ENCODE measurements around the gene SCYGR1. TPM values are rescaled to one million over a fixed set of nuclear protein-coding genes. Genes with fewer than 3 reads are reported as not detected.

SCYGR1 gene
- total and polyA plus RNA-seq, 2 of the 13 experiments (the other 11 are each of a cell fraction or from before 2014, with no cell fraction given): not detected

DNA sequence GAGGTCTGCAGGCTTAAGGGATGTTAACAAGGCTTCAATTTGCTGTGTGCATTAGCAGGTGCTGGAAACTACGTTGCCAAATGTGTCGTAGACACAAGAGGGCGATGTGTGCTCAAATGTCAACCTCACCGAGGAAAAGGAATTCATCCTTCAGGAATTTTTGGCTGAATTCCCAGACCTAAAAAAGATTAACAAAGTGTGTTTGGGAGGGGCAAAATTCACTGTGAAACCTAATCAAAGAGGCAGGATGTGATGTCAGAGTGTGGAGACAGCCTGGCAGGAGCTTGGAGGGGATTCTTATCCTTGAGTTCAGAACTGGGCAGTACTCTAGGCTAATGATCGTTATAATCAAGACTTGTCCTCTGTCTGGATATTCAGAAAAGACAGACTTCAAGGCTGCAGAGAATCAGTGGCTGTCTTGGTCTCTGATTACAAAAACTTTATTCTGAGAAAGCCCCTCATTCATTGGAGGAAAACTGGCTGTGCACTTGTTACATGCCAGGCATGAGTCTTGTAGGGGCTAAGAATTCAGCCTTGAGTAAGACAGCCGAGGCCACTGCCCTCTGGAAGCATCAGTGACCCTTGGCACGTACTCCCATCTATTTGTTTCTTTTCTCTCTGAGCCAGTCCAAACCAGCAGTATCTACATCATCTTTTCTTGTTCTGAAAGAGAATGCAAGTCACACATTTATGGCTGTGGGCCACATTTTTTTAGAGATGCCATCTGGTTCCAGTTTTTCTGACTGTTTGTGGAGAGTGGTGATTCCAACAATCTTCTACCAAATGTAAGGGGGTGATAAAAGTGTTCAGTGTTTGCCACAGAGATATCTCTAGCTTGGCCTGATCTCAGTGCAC lies 18.7 kb upstream of the SCYGR1 start (continued):
- TF ChIP-seq XRCC5 (optimal IDR thresholded peaks at IDR 0.05; ENCODE audit: low read length): peak; percentile 78
- peak; percentile 80; the same call in 1 of the 2 replicates for TF ChIP-seq SIX1 (CRISPR knock-in tag; IDR thresholded peaks at IDR 0.05; ENCODE audit: borderline replicate concordance)
- no peak for TF ChIP-seq ZNF766 (CRISPR knock-in tag; IDR thresholded peaks at IDR 0.05; ENCODE audit: borderline replicate concordance)
- TF ChIP-seq ZNF616 (CRISPR knock-in tag; IDR thresholded peaks at IDR 0.05; ENCODE audit: low read depth): no peak
- TF ChIP-seq ZNF296 (CRISPR knock-in tag; conservative IDR thresholded peaks at IDR 0.05): no peak
- TF ChIP-seq, protein P1, sequence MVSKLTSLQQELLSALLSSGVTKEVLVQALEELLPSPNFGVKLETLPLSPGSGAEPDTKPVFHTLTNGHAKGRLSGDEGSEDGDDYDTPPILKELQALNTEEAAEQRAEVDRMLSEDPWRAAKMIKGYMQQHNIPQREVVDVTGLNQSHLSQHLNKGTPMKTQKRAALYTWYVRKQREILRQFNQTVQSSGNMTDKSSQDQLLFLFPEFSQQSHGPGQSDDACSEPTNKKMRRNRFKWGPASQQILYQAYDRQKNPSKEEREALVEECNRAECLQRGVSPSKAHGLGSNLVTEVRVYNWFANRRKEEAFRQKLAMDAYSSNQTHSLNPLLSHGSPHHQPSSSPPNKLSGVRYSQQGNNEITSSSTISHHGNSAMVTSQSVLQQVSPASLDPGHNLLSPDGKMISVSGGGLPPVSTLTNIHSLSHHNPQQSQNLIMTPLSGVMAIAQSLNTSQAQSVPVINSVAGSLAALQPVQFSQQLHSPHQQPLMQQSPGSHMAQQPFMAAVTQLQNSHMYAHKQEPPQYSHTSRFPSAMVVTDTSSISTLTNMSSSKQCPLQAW (CRISPR knock-in tag; IDR thresholded peaks at IDR 0.05): peak; percentile 92
- TF ChIP-seq, protein P2, sequence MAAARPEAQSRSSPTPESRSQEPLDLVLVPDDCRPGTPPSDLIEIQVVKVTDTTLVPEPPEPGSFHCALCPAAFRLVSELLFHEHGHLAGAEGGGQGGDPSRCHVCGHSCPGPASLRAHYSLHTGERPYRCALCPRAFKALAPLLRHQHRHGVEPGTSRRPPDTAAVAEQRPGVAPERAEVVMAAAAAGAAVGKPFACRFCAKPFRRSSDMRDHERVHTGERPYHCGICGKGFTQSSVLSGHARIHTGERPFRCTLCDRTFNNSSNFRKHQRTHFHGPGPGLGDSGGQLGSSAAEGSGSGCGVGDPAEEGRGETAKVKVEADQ (CRISPR knock-in tag; IDR thresholded peaks at IDR 0.05; ENCODE audit: borderline replicate concordance): no peak
- TF ChIP-seq ZNF264 (CRISPR knock-in tag; IDR thresholded peaks at IDR 0.05): peak; percentile 67; the same call in 1 of the 2 replicates
- peak; percentile 62; the same call in 1 of the 2 replicates for TF ChIP-seq MIER3 (CRISPR knock-in tag; IDR thresholded peaks at IDR 0.05; ENCODE audit: borderline replicate concordance)
- TF ChIP-seq, protein P3, sequence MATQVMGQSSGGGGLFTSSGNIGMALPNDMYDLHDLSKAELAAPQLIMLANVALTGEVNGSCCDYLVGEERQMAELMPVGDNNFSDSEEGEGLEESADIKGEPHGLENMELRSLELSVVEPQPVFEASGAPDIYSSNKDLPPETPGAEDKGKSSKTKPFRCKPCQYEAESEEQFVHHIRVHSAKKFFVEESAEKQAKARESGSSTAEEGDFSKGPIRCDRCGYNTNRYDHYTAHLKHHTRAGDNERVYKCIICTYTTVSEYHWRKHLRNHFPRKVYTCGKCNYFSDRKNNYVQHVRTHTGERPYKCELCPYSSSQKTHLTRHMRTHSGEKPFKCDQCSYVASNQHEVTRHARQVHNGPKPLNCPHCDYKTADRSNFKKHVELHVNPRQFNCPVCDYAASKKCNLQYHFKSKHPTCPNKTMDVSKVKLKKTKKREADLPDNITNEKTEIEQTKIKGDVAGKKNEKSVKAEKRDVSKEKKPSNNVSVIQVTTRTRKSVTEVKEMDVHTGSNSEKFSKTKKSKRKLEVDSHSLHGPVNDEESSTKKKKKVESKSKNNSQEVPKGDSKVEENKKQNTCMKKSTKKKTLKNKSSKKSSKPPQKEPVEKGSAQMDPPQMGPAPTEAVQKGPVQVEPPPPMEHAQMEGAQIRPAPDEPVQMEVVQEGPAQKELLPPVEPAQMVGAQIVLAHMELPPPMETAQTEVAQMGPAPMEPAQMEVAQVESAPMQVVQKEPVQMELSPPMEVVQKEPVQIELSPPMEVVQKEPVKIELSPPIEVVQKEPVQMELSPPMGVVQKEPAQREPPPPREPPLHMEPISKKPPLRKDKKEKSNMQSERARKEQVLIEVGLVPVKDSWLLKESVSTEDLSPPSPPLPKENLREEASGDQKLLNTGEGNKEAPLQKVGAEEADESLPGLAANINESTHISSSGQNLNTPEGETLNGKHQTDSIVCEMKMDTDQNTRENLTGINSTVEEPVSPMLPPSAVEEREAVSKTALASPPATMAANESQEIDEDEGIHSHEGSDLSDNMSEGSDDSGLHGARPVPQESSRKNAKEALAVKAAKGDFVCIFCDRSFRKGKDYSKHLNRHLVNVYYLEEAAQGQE (IDR thresholded peaks at IDR 0.05; ENCODE audit: borderline replicate concordance in 1 of 2, low read depth in 1 of 2, low read length in 2 of 2): no peak; a peak in 1 of 4 replicates
- peak; percentile 66 for TF ChIP-seq ZNF614 (CRISPR knock-in tag; IDR thresholded peaks at IDR 0.05; ENCODE audit: borderline replicate concordance)
- TF ChIP-seq, protein P4, sequence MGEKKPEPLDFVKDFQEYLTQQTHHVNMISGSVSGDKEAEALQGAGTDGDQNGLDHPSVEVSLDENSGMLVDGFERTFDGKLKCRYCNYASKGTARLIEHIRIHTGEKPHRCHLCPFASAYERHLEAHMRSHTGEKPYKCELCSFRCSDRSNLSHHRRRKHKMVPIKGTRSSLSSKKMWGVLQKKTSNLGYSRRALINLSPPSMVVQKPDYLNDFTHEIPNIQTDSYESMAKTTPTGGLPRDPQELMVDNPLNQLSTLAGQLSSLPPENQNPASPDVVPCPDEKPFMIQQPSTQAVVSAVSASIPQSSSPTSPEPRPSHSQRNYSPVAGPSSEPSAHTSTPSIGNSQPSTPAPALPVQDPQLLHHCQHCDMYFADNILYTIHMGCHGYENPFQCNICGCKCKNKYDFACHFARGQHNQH (CRISPR knock-in tag; IDR thresholded peaks at IDR 0.05): peak; percentile 77
- no peak for TF ChIP-seq PHF5A (CRISPR knock-in tag; IDR thresholded peaks at IDR 0.05; ENCODE audit: low read depth, unreplicated experiment)
- peak; percentile 99 for TF ChIP-seq ZNF124 (CRISPR knock-in tag; IDR thresholded peaks at IDR 0.05)
- no peak for TF ChIP-seq POLR2AphosphoS2 (IDR thresholded peaks at IDR 0.05; ENCODE audit: low read depth, low read length)
- TF ChIP-seq, protein P5, sequence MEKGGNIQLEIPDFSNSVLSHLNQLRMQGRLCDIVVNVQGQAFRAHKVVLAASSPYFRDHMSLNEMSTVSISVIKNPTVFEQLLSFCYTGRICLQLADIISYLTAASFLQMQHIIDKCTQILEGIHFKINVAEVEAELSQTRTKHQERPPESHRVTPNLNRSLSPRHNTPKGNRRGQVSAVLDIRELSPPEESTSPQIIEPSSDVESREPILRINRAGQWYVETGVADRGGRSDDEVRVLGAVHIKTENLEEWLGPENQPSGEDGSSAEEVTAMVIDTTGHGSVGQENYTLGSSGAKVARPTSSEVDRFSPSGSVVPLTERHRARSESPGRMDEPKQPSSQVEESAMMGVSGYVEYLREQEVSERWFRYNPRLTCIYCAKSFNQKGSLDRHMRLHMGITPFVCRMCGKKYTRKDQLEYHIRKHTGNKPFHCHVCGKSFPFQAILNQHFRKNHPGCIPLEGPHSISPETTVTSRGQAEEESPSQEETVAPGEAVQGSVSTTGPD (CRISPR knock-in tag; IDR thresholded peaks at IDR 0.05): no peak
- TF ChIP-seq CENPX (CRISPR knock-in tag; IDR thresholded peaks at IDR 0.05): no peak
- TF ChIP-seq ZMYM3 (CRISPR knock-in tag; IDR thresholded peaks at IDR 0.05): 0 out of 2 replicates have a peak, but pooled peaks have one; percentile 40
- peak; percentile 69; the same call in 1 of the 2 replicates for TF ChIP-seq MBD4 (IDR thresholded peaks at IDR 0.05; ENCODE audit: borderline replicate concordance, low read length)
- no peak for TF ChIP-seq RFX5 (IDR thresholded peaks at IDR 0.05; ENCODE audit: low read depth, low read length)

Measured in HepG2 (cell line).